Mammary epithelial cell (primary cell): ENCODE results near the gene GGA1.

Experiments
- CTCF ChIP-seq, 2 donors: IDR thresholded peaks in 1 of 2; conservative IDR thresholded peaks in 1 of 2; 2 replicates each; pipeline ENCODE4 v1.5.1; 2011 to 2012; ENCODE audit warnings: inconsistent platforms in 2 of 2, low read length in 2 of 2, mild to moderate bottlenecking in 2 of 2, control low read depth in 1 of 2, low read depth in 1 of 2; ENCODE audit not compliant: insufficient read depth in 1 of 2; ENCODE audit errors: extremely low read depth in 1 of 2
- EZH2 ChIP-seq: IDR thresholded peaks from 2 replicates; pipeline ENCODE4 v1.6.1; 2012; ENCODE audit warnings: low read length, inconsistent platforms, borderline replicate concordance

- no peak for TF ChIP-seq CTCF (conservative IDR thresholded peaks at IDR 0.05 in 1 of 2, IDR thresholded peaks at IDR 0.05 in 1 of 2; ENCODE audit: extremely low read depth in 1 of 2, insufficient read depth in 1 of 2, low read depth in 1 of 2, low read length in 2 of 2)
- TF ChIP-seq EZH2: no peak
Observed at GRCh38 chr22:37562049-37562875, 46.4 kb upstream of the GGA1 start.
